ENCODE data around the gene WDR20. TPM values are rescaled to one million over a fixed set of nuclear protein-coding genes. Genes with fewer than 3 reads are reported as not detected.

WDR20 gene
- total and polyA plus RNA-seq, 2 of the 8 experiments (the other 6 are each of a cell fraction or from before 2014, with no cell fraction given), result 11.2 to 26.7 TPM

GRCh38 chr14:102229739-102230092 lies 90.0 kb downstream of the WDR20 start:
- Histone ChIP-seq H3K56ac (replicated peaks; ENCODE audit: insufficient read length, low read depth, low read length) (no peak overlapping the region), H3K23ac (ENCODE audit: insufficient read length) (no peak overlapping the region)

More at GRCh38 chr14:102229739-102230092, 90.0 kb downstream of the WDR20 start:
- H3K27me3 ChIP-seq (replicated peaks in 1 of 4; ENCODE audit: control insufficient read depth in 3 of 4, extremely low read depth in 1 of 4, insufficient read depth in 3 of 4, low read length in 3 of 4), result no peaks in the 10 kb centered on the region
- no peaks in the 10 kb centered on the region; a peak in 2 of 7 replicates for H3K4me1 ChIP-seq (replicated peaks in 1 of 4; ENCODE audit: control insufficient read depth in 3 of 4, insufficient read depth in 4 of 4, low read length in 3 of 4)
- no peak overlapping the region for H3K4me2 ChIP-seq (ENCODE audit: insufficient read depth in 1 of 2, low read depth in 2 of 2, low read length in 2 of 2)
- no peak overlapping the region for H2AK5ac ChIP-seq (ENCODE audit: low read depth, low read length)
- no peak overlapping the region for H2BK20ac ChIP-seq (ENCODE audit: low read length)
- 0 out of 2 replicates have a peak, but pooled peaks cover under 1% of the 10 kb centered on the region for H3K23me2 ChIP-seq (ENCODE audit: low read depth, low read length)
- no peak overlapping the region for H4K8ac ChIP-seq (ENCODE audit: extremely low read depth, insufficient read depth, low read length)
- no peak overlapping the region for H3K9ac ChIP-seq (replicated peaks in 1 of 4; ENCODE audit: extremely low read depth in 1 of 4, low read depth in 3 of 4, low read length in 3 of 4)
- H3K79me1 ChIP-seq (ENCODE audit: low read depth, low read length), result no peaks in the 10 kb centered on the region
- WGBS, 2 experiments (ENCODE audit: extremely low coverage in 1 of 2, insufficient coverage in 1 of 2, insufficient read length in 1 of 2, insufficient replicate concordance in 2 of 2, low coverage in 1 of 2, low lambda C conversion rate in 2 of 2, missing lambda C conversion rate in 1 of 2), result 93% methylated on average over 9 of the region's 9 CpGs; no CpG with 5 or more reads in 1 of the 2 experiments
- no peak overlapping the region for H4K91ac ChIP-seq (replicated peaks; ENCODE audit: insufficient read length, low read length)
- no peak overlapping the region for H2BK5ac ChIP-seq (ENCODE audit: low read depth, low read length)
- no peak overlapping the region for H3K4me3 ChIP-seq (ENCODE audit: extremely low read depth in 1 of 4, insufficient read depth in 2 of 4, low read depth in 3 of 4, low read length in 4 of 4)
- no peak overlapping the region for H3K18ac ChIP-seq (ENCODE audit: extremely low read depth, low read length)
- H4K5ac ChIP-seq (ENCODE audit: insufficient read length, low read depth, low read length), result no peak overlapping the region
- H3K14ac ChIP-seq (ENCODE audit: insufficient read length), result no peak overlapping the region
- no peak overlapping the region for H2AFZ ChIP-seq (ENCODE audit: low read length)
- TF ChIP-seq CEBPB (IDR thresholded peaks at IDR 0.05; ENCODE audit: low read depth, low read length) (no peak), E2F6 (IDR thresholded peaks at IDR 0.05) (no peak), TEAD4 (IDR thresholded peaks at IDR 0.05; ENCODE audit: low read depth, low read length) (no peak), RFX5 (IDR thresholded peaks at IDR 0.05; ENCODE audit: borderline replicate concordance, low read depth, low read length) (no peak), SIN3A (conservative IDR thresholded peaks at IDR 0.05 in 1 of 2, IDR thresholded peaks at IDR 0.05 in 1 of 2; ENCODE audit: low read depth in 1 of 2, low read length in 2 of 2) (no peak), EP300 (IDR thresholded peaks at IDR 0.05; ENCODE audit: borderline replicate concordance in 1 of 2, low read depth in 2 of 2, low read length in 2 of 2) (no peak), CREB1 (IDR thresholded peaks at IDR 0.05) (no peak)
- H3K4ac ChIP-seq (replicated peaks; ENCODE audit: insufficient read length, low read depth, low read length), result no peak overlapping the region
- H4K20me1 ChIP-seq (replicated peaks in 1 of 2; ENCODE audit: control insufficient read depth in 1 of 2, insufficient read depth in 2 of 2, low read length in 2 of 2), result no peaks in the 10 kb centered on the region
- ChIA-PET POLR2A (ENCODE audit: partially characterized antibody) (interaction anchor here (0.6 to 1.3 kb wide), 2 partner anchors 8 to 107 kb away, joined by 3 to 4 read pairs; no protein-coding TSS in a partner anchor), CTCF (ENCODE audit: partially characterized antibody) (interaction anchor here (1.4 to 6.4 kb wide), 4 partner anchors 13 to 86 kb away, joined by 3 to 44 read pairs (median 12); partner anchors contain the start of gene ZNF839)
- no peak overlapping the region for H2BK15ac ChIP-seq (ENCODE audit: low read length)
- no peak overlapping the region for H3K27ac ChIP-seq (ENCODE audit: low read depth, low read length)
- H3K9me3 ChIP-seq (ENCODE audit: insufficient read depth in 2 of 2, low read depth in 1 of 2, low read length in 1 of 2), result no peaks in the 10 kb centered on the region
- H3K79me2 ChIP-seq (ENCODE audit: control insufficient read depth in 1 of 2, insufficient read depth in 2 of 2, low read length in 2 of 2), result no peaks in the 10 kb centered on the region
- FAIRE-seq (no peak), DNase-seq (ENCODE audit: low read depth in 1 of 2, low spot score in 2 of 2) (no peak)
- no peak overlapping the region for H2BK120ac ChIP-seq (replicated peaks; ENCODE audit: low read depth, low read length)
- H3K36me3 ChIP-seq (ENCODE audit: control insufficient read depth in 2 of 4, insufficient read depth in 4 of 4, low read length in 3 of 4), result no peaks in the 10 kb centered on the region
- no peak overlapping the region for H2BK12ac ChIP-seq (ENCODE audit: low read depth, low read length)
